GM21576 (cell line): ENCODE measurements around the gene VMO1.

ENCODE experiments used
- ATAC-seq: cut with Tn5 transposase; IDR thresholded peaks from one replicate; pipeline ENCODE4 v1.9.1; 2021; ENCODE audit warnings: mild to moderate bottlenecking, moderate library complexity; ENCODE audit not compliant: unreplicated experiment

Gene VMO1

DNA sequence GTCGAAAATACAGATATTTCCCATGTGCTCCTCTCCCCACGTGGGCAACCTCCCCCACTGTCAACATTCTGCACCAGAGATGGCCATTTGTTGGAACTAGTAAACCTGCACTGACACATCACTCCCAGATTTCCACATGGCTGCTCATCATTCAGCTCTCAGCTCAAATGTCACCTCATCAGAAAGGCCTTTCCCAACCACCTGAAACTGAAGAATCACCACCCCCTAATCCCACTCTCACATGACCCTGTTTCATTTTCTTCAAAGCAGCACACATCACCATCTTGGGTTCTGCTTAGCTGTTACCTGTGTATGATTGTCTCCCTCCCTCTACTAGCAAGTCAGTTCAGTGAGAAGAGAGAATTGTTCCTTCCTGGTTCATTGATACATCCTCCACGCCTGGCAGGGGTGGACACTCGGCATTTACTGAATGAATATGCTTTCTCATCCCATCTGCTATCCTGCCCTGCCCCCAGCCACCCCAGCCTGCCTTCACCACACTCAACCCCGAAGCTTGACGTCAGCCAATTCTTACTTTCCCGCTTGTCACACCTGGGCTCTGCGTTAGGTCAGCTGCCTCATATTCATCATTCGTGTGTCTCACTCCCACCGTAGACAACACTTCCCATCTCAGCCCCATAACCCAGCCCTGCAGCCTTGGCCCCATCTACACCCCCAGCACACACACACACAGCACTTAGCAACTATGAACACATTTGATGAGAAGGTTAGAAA lies 14.5 kb upstream of the VMO1 start:
- no peak for ATAC-seq

GRCh38 chr17:4796552-4796920 lies 10.4 kb upstream of the VMO1 start:
- ATAC-seq = no peak

DNA sequence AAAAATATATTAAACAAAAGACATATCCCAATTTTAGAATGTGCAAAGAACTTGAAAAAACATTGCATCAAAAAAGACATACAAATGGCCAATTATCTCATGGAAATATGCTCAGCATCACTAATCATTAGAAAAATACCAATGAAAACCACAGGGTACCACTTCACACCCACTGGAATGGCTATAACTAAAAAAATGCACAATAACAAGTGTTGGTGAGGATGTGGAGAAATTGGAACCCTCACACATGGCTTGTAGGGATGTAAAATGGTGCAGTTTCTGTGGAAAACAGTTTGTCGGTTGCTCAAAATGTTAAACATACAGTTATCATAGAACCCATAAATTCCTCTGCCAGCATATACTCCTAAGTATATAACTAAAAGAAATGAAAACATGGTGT lies 9.0 kb upstream of the VMO1 start:
- ATAC-seq = no peak

GRCh38 chr17:4790705-4791088 lies 4.5 kb upstream of the VMO1 start:
- ATAC-seq = no peak

GRCh38 chr17:4789951-4790704 lies 4.0 kb upstream of the VMO1 start:
- peak; percentile 80 for ATAC-seq

- peak; percentile 30 for ATAC-seq
These were observed 3.5 kb upstream of the VMO1 start for GRCh38 chr17:4789701-4789950.

DNA sequence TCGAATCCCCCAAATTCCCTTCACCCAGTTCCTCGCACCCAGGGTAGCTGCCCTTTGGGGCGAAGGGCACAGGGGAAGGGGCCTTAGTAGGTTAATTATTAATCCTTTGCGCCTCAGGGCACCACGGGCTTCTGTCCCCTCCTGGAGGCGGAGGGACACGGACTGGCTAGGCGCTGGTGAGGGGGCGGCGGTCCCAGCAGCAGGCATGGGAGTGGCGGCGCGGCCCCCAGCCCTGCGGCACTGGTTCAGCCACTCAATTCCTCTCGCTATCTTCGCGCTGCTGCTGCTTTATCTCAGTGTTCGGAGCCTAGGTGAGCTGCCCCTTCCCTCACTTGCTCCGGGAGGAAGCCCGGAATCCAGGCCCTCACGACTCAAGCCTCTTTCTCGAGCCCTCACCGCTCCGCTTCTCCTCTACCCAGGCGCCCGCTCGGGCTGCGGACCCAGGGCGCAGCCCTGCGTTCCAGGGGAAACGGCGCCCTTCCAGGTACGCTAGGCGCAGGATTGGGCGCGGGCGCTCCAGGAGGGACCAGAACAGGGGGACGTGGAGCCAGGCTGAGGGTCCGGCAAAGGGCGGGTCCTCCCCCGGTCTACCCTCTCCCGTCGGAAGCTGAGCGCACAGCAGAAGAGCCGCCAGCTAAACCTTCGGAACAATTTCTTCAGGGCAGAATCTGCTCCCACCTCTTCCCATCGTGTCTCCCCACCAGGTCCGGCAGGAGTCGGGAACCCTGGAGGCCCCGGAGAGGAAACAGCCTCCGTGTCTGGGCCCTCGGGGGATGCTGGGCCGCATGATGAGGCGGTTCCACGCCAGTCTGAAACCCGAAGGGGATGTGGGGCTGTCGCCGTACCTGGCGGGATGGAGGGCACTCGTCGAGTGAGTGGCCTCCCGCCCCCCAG lies 2.9 kb upstream of the VMO1 start, which contains the start of gene GLTPD2:
TSS of gene GLTPD2 (plus strand) at position 158 of the 894 bp plus-strand sequence. CDS start at position 206, 48 bp downstream.
- no peak for ATAC-seq

DNA sequence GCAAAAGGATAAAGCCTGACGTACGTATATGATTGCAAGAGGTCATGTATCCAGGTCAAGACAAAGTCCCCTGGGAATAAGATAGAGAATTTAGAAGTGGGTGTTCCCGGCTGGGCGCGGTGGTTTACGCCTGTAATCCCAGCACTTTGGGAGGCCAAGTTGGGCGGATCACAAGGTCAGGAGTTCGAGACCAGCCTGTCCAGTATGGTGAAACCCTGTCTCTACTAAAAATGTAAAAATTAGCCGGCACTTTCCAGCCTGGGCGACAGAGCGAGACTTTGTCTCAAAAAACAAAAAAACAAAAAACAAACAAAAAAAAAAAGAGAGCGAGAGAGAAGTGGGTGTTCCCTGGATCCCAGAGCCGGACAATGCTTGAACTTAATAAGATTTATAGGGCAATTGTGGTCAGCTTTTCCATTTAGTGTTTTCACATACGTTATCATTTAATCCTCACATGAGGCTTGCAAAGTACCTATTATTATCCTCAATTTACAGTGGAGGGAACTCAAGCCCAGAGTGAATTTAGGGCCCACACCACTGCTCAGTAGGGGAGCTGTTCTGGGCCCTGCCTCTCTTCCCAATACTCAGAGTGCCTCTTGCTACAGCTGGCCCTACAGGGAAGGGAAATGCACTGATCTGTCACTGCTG lies 2.1 kb upstream of the VMO1 start:
- ATAC-seq = no peak

- ATAC-seq = no peak
These were observed 352 bp upstream of the VMO1 start for GRCh38 chr17:4786516-4786915.

DNA sequence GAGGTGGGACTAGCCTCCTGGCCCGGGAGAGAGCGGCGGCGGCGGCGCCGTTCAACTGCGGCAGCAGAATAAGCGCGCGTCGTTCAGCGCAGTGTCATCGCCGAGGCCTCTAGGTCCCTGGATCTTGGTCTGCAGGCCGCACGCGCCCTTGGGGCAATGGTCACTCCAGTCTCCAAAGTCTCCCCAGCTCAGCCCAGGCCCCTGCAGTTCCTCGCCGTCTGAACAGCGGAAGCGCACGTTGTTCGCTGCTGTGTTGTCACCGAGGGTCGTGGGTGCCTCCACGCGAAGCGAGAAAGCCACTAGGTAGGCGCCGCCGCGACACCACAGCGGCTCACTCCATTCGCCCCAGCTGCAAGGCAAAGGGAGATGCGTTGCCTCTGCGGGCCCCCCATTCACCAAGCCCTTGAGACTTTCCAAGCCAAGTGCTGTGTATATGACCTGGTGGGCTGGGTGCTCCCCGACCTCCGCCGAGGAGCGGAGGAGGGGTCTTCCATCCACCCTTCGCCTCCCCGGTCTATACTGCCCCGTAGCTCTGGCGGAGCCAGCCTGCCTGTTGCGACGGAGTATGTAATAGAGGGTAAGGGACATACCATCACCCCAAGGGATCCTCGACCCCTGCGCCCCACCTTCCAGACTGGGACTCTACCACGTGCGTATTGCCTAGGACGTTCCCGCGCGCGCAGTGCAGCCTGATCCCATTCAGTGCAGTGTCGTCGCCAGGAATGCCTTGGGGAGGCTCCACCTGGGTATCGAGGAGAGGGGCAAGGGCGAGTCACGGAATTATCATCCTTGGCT lies 656 bp downstream of the VMO1 start:
- no peak for ATAC-seq

GRCh38 chr17:4782652-4783051 lies 3.5 kb downstream of the VMO1 start:
- no peak for ATAC-seq

- ATAC-seq = no peak
These were observed 5.7 kb downstream of the VMO1 start for GRCh38 chr17:4780325-4780955.

DNA sequence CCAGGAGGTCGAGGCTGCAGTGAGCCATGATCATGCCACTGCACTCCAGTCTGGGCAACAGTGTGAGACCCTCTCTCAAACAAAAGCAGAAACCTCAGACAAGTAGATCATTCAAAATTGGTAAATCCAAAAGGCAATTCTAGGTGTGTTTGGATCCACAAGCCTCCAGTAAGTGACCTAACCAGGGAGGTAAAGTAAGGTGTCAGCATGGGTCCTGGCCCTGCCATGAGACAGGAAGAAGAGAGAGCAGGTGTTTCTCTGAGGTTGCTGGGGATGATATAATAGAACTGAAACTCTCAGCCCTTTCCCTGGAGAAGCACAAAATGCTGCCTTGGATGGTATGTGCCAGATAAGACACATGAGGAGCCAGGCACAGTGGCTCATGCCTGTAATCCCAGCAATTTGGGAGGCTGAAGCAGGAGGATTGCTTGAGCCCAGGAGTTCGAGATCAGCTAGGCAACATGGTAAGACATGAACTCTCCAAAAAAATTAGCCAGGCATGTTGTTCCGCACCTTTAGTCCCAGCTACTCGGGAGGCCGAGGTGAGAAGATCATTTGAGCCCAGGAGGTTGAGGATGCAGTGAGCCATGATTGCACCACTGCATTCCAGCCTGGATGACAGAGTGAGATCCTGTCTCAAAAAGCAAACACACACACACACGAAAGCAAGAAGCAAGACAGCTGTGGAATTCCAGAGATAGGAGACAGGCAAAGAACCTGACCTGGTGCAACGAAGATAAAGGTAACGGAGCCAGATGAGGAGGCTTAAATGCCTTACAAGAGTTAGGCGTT lies 8.0 kb downstream of the VMO1 start:
- ATAC-seq = no peak

GRCh38 chr17:4772235-4772613 lies 13.9 kb downstream of the VMO1 start:
- no peak for ATAC-seq

DNA sequence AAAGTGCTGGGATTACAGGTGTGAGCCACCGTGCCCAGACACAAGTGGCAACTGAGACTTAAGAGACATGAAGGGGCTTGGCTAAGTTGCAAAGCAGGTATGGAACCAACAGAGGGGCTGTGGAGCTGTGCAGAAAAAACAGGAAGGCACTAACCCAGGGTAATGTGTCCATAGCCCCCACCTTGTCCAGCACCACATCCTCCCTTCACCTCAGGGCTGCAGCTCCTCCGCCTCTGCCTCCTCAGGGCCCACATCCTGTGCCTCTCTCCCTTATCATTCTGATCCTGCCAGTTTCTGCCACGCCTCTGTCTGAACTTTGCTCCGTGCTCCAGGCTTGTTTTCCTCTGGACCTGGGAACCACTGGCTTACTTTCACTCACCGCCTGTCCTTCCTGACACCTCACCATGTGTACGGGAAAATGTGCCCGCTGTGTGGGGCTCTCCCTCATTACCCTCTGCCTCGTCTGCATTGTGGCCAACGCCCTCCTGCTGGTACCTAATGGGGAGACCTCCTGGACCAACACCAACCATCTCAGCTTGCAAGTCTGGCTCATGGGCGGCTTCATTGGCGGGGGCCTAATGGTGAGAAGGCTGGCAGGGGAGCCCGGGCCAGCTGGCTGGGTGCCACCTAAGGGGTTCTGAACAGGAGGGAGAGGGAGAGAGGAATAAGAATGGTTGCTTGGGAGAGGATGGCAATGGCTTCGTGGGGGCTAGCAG lies 14.5 kb downstream of the VMO1 start, which contains the start of gene TM4SF5:
TSS of gene TM4SF5 (plus strand) at position 368 of the 716 bp plus-strand sequence. CDS start at position 405, 37 bp downstream.
- no peak for ATAC-seq

DNA sequence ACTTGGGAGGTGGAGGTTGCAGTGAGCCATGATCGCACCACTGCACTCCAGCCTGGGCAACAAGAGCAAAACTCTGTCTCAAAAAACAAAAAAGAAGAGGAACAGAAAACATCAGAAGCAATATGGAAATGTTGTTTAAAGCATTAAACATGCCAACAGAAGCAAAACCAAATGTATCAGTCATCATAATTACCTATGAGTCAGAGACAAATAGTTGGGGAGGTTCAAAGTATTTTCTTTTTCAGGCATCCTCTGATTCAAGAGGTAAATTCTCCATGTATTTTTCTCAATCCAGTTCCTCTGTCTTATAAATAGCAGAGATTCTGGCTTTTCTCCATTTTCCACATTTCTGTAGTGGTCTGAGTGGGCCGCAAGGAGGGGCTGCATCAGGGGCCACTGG lies 16.5 kb downstream of the VMO1 start:
- ATAC-seq = no peak

DNA sequence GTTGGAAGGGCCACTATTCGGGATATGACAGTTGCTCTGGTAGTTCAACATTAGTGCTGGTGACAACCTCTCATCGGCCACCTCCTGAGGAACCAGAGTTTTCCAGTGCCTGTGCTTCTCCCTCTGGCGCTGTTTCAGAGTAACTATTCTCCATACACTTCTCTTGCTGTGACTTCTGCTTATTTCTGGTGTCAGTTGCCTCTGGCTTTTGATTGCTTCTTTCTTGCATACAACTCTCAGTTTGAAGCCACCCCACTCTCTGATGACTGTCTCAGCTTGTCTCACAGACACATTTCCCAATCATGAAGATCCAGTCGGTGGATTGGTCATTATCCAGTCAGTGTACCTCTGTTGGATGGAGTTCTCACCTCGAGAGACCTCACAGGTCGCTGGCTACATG lies 17.9 kb downstream of the VMO1 start:
- ATAC-seq = no peak

- no peak for ATAC-seq
These were observed 19.4 kb downstream of the VMO1 start for GRCh38 chr17:4766723-4767122.
